ENCODE data around the gene MYOZ2. TPM values are rescaled to one million over a fixed set of nuclear protein-coding genes. Genes with fewer than 3 reads are reported as not detected.

Gene MYOZ2
- total RNA-seq, 4 donors from 2014 or later = not detected

DNA sequence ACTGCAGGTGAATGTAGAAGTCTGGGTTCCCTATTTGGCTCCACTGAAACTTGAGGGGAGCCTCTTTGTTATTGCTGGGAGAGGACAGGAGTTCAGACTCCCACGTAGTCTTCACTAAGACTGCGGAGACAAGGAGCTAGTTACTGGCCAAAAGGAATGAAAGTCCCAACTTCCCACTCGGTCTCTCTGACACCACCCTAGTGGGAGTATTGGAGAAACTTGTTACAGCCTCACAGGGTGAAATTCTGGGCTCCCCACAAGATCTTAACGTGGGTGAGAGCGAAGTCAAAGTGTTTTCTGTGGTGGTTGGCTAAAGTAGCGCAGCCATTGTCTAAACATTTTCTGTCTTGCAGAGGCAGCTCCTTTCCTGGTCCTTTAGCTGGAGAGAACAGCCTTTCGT is 13.5 kb downstream of the MYOZ2 start:
- H3K27me3 ChIP-seq = no peaks in the 10 kb centered on the region
- H3K9me3 ChIP-seq = no peaks in the 10 kb centered on the region
- intact Hi-C loops (cut with DNase I) = no loop called here
- WGBS, 2 donors = 74 to 82% methylated on average over 7 of the region's 7 CpGs
- no peak overlapping the region for H3K4me3 ChIP-seq (replicated peaks in 1 of 3)
- H3K4me1 ChIP-seq = no peaks in the 10 kb centered on the region
- no peaks in the 10 kb centered on the region for H3K36me3 ChIP-seq
- no peak overlapping the region for H3K27ac ChIP-seq
- TF ChIP-seq, protein P1, sequence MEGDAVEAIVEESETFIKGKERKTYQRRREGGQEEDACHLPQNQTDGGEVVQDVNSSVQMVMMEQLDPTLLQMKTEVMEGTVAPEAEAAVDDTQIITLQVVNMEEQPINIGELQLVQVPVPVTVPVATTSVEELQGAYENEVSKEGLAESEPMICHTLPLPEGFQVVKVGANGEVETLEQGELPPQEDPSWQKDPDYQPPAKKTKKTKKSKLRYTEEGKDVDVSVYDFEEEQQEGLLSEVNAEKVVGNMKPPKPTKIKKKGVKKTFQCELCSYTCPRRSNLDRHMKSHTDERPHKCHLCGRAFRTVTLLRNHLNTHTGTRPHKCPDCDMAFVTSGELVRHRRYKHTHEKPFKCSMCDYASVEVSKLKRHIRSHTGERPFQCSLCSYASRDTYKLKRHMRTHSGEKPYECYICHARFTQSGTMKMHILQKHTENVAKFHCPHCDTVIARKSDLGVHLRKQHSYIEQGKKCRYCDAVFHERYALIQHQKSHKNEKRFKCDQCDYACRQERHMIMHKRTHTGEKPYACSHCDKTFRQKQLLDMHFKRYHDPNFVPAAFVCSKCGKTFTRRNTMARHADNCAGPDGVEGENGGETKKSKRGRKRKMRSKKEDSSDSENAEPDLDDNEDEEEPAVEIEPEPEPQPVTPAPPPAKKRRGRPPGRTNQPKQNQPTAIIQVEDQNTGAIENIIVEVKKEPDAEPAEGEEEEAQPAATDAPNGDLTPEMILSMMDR (IDR thresholded peaks at IDR 0.05) = no peak
- no peak for TF ChIP-seq POLR2A (IDR thresholded peaks at IDR 0.05)
- no peak for DNase-seq

DNA sequence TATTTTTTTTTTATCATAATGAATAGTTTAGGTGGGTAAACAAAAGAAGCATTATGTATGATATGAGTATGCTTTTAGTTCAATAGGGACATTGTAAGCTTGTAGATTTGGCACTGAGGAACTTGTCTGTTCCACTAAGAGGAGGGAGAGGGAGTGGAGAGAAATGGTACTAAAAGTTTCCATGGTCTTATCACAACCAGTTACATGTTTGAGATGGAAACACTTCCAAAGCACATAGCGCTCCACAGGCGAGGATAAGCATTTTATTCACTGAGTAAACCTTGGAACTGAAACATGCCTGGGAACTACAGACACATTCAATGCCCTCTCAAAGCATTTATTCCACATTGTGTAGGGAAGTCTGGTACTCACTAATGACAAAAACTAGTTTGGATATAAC is 15.5 kb downstream of the MYOZ2 start:
- 85 to 87% methylated on average over 2 of the region's 2 CpGs for WGBS, 2 donors
- intact Hi-C loops (cut with DNase I) = no loop called here
- no peaks in the 10 kb centered on the region for H3K27me3 ChIP-seq
- H3K36me3 ChIP-seq = no peaks in the 10 kb centered on the region
- no peak for DNase-seq
- H3K9me3 ChIP-seq = no peaks in the 10 kb centered on the region
- H3K4me3 ChIP-seq (replicated peaks in 1 of 3) = no peak overlapping the region
- TF ChIP-seq, protein P1 (IDR thresholded peaks at IDR 0.05) = no peak
- no peak for TF ChIP-seq POLR2A (IDR thresholded peaks at IDR 0.05)
- H3K27ac ChIP-seq = no peak overlapping the region
- no peaks in the 10 kb centered on the region for H3K4me1 ChIP-seq

DNA sequence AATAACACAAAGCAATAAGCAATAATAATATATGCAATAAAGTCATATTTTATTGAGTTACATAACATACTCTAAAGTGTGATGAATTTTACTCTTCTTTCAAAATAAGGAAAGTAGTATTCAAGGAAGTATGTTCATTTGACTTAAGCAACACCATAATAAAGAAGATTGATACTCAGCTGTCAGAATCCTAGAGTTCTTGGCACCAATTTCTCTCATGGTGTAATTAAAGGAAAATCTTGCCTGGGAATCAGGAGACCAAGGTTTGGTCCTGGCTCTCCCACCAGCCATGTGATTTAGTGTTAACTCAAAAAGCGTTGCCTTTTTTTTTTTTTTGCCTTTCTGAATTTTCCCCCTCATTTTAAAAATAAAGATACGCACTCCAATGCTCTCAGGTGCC is 17.1 kb downstream of the MYOZ2 start:
- WGBS, 2 donors = 90 to 93% methylated on average over 2 of the region's 2 CpGs

DNA sequence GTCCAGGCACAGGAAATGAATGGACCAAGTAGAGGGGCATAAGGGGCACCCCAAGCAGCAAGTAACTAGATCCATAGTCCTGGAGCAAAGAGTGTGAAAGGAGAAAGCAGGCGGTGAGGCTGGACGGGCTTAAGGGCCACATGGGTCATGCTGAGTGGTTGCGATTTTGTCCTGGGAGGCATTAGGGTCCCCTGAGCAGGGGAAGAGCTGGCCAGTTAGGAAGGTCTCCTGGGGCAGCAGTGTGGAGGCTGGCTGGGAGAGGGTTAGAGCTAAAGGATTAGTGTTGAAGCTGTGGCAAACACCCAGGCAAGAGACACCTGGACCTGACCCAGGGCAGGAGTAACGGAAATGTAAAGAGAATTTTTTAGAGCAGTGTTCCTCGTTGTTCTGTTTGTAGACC is 26.5 kb downstream of the MYOZ2 start:
- no peak for DNase-seq
- intact Hi-C loops (cut with DNase I) = no loop called here
- H3K9me3 ChIP-seq = no peaks in the 10 kb centered on the region
- no peaks in the 10 kb centered on the region for H3K27me3 ChIP-seq
- no peaks in the 10 kb centered on the region for H3K4me1 ChIP-seq
- 80% methylated on average over 5 of the region's 5 CpGs for WGBS, 2 donors
- no peak for TF ChIP-seq POLR2A (IDR thresholded peaks at IDR 0.05)
- TF ChIP-seq, protein P1 (IDR thresholded peaks at IDR 0.05) = no peak
- no peak overlapping the region for H3K27ac ChIP-seq
- no peaks in the 10 kb centered on the region for H3K36me3 ChIP-seq
- H3K4me3 ChIP-seq (replicated peaks in 1 of 3) = no peak overlapping the region

More for the DNA sequence above, 17.1 kb downstream of the MYOZ2 start:
- Histone ChIP-seq H3K4me1 (no peaks in the 10 kb centered on the region), H3K9me3 (no peaks in the 10 kb centered on the region), H3K36me3 (no peaks in the 10 kb centered on the region), H3K27me3 (no peaks in the 10 kb centered on the region), H3K27ac (no peak overlapping the region), H3K4me3 (replicated peaks in 1 of 3) (no peak overlapping the region)
- intact Hi-C loops (cut with DNase I) = no loop called here
- TF ChIP-seq, protein P1 (IDR thresholded peaks at IDR 0.05) = no peak
- TF ChIP-seq POLR2A (IDR thresholded peaks at IDR 0.05) = no peak
- no peak for DNase-seq

DNA sequence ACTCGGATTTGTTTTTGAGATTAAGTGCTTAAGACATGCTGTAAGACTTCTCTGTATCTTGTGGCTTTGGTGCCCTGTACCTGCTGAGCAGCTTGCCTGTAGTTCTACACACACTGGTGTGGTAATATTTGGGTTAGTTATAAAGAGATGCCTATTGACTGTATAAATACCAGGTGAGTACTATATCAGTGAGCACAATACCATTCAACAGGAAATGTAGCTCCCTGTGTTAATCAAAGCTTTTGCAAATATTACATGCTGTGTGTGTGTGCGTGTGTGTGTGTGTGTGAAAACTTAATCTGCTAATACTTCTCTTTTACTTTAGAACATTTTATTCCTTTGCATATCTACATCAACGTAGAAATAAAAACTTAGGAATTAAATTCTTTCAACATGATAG is 30.1 kb downstream of the MYOZ2 start:
- no peaks in the 10 kb centered on the region for H3K36me3 ChIP-seq
- no peaks in the 10 kb centered on the region for H3K9me3 ChIP-seq
- H3K27me3 ChIP-seq = no peaks in the 10 kb centered on the region
- H3K4me3 ChIP-seq (replicated peaks in 1 of 3) = no peak overlapping the region
- H3K27ac ChIP-seq = no peak overlapping the region
- no peak for DNase-seq
- 87 to 90% methylated on average over 3 of the region's 3 CpGs for WGBS, 2 donors
- H3K4me1 ChIP-seq = no peaks in the 10 kb centered on the region
- TF ChIP-seq, protein P1 (IDR thresholded peaks at IDR 0.05) = no peak
- TF ChIP-seq POLR2A (IDR thresholded peaks at IDR 0.05) = no peak
- intact Hi-C loops (cut with DNase I) = no loop called here
